HEK293 (cell line): ENCODE data around the gene KIAA0232.

Experiments
- HOXA7 ChIP-seq: sonication (generic); formaldehyde crosslinking; IDR thresholded peaks from 2 replicates; pipeline ENCODE4 v1.8.1; 2022; ENCODE audit warnings: missing genetic modification reagents, borderline replicate concordance
- KLF10 ChIP-seq: fragments of 450-650 bp; IDR thresholded peaks from 2 replicates; pipeline ENCODE4 v1.5.1; 2018; ENCODE audit warnings: missing biosample characterization, mild to moderate bottlenecking, missing genetic modification characterization
- TCF7L2 ChIP-seq: IDR thresholded peaks from 2 replicates; pipeline ENCODE4 v1.6.1; 2011; ENCODE audit warnings: low read depth, mild to moderate bottlenecking, inconsistent platforms, low read length, moderate library complexity, borderline replicate concordance
- ZBTB1 ChIP-seq: fragments of 450-650 bp; formaldehyde crosslinking; IDR thresholded peaks from 2 replicates; pipeline ENCODE4 v1.5.1; 2016; ENCODE audit warnings: missing biosample characterization, missing genetic modification characterization
- ZBTB8A ChIP-seq: fragments of 450-650 bp; formaldehyde crosslinking; IDR thresholded peaks from 2 replicates; pipeline ENCODE4 v1.5.1; 2016; ENCODE audit warnings: missing biosample characterization, missing genetic modification characterization
- ZNF184 ChIP-seq: fragments of 450-650 bp; IDR thresholded peaks from 2 replicates; pipeline ENCODE4 v1.5.1; 2018; ENCODE audit warnings: missing biosample characterization, mild to moderate bottlenecking, missing genetic modification characterization
- ZNF2 ChIP-seq: fragments of 450-650 bp; formaldehyde crosslinking; IDR thresholded peaks from 2 replicates; pipeline ENCODE4 v1.5.1; 2016; ENCODE audit warnings: missing biosample characterization, missing genetic modification characterization
- ZNF350 ChIP-seq: fragments of 450-650 bp; formaldehyde crosslinking; IDR thresholded peaks from 2 replicates; pipeline ENCODE4 v1.5.0; 2017; ENCODE audit warnings: missing biosample characterization, mild to moderate bottlenecking, missing genetic modification characterization
- TF ChIP-seq, protein P1 (sequence below): fragments of 450-650 bp; formaldehyde crosslinking; IDR thresholded peaks from 2 replicates; pipeline ENCODE4 v1.5.1; 2016; ENCODE audit warnings: missing biosample characterization, missing genetic modification characterization
- TF ChIP-seq, protein P2 (sequence below): fragments of 450-650 bp; formaldehyde crosslinking; IDR thresholded peaks from 2 replicates; pipeline ENCODE4 v1.5.1; 2017; ENCODE audit warnings: missing biosample characterization, missing genetic modification characterization
- TF ChIP-seq, protein P3 (sequence below): fragments of 450-650 bp; formaldehyde crosslinking; IDR thresholded peaks from 2 replicates; pipeline ENCODE4 v1.5.1; 2016; ENCODE audit warnings: missing biosample characterization, missing genetic modification characterization
- TF ChIP-seq, protein P4 (sequence below): fragments of 450-650 bp; formaldehyde crosslinking; IDR thresholded peaks from 2 replicates; pipeline ENCODE4 v1.5.1; 2016; ENCODE audit warnings: missing biosample characterization, missing genetic modification characterization, low read depth
- TF ChIP-seq, protein P5 (sequence below): fragments of 450-650 bp; formaldehyde crosslinking; optimal IDR thresholded peaks from 2 replicates; pipeline ENCODE3; 2016; ENCODE audit warnings: missing biosample characterization, mild to moderate bottlenecking, missing genetic modification characterization
- TF ChIP-seq, protein P6 (sequence below): fragments of 450-650 bp; formaldehyde crosslinking; IDR thresholded peaks from 2 replicates; pipeline ENCODE4 v1.5.1; 2016; ENCODE audit warnings: missing biosample characterization, missing genetic modification characterization

DNA sequence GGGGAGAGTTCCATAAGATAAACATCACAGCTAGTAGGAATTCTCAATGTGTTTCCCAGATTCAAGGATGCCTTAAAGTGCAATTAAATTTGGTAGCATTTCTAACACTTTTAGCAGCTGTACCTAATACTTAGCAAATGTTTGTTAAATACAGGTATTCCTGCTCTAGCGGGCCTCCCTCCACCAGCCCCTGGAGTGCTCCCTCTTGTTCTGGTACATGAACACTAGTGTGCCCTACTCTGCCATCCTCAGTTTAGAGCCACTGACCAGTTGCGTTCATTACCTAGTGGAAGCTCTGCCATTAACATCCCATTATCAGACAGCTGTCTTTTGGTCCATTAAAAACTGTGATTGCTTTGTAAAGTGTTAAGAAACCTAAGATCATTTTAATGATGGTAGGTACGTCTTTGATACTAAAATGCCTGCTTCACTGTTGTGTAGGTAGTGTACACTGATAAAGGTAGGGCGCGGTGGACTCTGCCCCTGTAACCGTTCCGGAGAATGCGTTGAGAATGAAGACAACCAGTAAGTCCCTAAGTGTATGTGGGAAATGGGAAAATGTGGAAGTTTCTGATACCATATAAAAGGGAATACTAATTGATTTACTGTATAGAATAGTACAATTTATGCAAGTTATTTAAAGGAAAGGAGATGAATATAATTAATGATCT is 21.7 kb downstream of the KIAA0232 start:
- TF ChIP-seq KLF10 (tag by site-specific recombination): no peak
- TF ChIP-seq ZBTB8A: no peak
- TF ChIP-seq, protein P1, sequence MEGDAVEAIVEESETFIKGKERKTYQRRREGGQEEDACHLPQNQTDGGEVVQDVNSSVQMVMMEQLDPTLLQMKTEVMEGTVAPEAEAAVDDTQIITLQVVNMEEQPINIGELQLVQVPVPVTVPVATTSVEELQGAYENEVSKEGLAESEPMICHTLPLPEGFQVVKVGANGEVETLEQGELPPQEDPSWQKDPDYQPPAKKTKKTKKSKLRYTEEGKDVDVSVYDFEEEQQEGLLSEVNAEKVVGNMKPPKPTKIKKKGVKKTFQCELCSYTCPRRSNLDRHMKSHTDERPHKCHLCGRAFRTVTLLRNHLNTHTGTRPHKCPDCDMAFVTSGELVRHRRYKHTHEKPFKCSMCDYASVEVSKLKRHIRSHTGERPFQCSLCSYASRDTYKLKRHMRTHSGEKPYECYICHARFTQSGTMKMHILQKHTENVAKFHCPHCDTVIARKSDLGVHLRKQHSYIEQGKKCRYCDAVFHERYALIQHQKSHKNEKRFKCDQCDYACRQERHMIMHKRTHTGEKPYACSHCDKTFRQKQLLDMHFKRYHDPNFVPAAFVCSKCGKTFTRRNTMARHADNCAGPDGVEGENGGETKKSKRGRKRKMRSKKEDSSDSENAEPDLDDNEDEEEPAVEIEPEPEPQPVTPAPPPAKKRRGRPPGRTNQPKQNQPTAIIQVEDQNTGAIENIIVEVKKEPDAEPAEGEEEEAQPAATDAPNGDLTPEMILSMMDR (tag by site-specific recombination): no peak
- TF ChIP-seq HOXA7 (CRISPR knock-in tag): no peak
- TF ChIP-seq, protein P2, sequence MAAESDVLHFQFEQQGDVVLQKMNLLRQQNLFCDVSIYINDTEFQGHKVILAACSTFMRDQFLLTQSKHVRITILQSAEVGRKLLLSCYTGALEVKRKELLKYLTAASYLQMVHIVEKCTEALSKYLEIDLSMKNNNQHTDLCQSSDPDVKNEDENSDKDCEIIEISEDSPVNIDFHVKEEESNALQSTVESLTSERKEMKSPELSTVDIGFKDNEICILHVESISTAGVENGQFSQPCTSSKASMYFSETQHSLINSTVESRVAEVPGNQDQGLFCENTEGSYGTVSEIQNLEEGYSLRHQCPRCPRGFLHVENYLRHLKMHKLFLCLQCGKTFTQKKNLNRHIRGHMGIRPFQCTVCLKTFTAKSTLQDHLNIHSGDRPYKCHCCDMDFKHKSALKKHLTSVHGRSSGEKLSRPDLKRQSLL (tag by site-specific recombination): no peak
- TF ChIP-seq, protein P3, sequence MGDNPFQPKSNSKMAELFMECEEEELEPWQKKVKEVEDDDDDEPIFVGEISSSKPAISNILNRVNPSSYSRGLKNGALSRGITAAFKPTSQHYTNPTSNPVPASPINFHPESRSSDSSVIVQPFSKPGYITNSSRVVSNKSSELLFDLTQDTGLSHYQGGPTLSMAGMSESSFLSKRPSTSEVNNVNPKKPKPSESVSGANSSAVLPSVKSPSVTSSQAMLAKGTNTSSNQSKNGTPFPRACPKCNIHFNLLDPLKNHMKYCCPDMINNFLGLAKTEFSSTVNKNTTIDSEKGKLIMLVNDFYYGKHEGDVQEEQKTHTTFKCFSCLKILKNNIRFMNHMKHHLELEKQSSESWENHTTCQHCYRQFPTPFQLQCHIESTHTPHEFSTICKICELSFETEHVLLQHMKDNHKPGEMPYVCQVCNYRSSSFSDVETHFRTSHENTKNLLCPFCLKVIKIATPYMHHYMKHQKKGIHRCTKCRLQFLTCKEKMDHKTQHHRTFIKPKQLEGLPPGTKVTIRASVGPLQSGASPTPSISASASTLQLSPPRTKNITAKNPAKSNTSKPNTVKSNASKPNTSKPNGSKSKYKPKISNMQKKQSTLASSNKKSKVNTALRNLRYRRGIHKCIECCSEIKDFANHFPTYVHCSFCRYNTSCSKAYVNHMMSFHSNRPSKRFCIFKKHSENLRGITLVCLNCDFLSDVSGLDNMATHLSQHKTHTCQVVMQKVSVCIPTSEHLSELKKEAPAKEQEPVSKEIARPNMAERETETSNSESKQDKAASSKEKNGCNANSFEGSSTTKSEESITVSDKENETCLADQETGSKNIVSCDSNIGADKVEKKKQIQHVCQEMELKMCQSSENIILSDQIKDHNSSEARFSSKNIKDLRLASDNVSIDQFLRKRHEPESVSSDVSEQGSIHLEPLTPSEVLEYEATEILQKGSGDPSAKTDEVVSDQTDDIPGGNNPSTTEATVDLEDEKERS (tag by site-specific recombination): no peak
- TF ChIP-seq, protein P4, sequence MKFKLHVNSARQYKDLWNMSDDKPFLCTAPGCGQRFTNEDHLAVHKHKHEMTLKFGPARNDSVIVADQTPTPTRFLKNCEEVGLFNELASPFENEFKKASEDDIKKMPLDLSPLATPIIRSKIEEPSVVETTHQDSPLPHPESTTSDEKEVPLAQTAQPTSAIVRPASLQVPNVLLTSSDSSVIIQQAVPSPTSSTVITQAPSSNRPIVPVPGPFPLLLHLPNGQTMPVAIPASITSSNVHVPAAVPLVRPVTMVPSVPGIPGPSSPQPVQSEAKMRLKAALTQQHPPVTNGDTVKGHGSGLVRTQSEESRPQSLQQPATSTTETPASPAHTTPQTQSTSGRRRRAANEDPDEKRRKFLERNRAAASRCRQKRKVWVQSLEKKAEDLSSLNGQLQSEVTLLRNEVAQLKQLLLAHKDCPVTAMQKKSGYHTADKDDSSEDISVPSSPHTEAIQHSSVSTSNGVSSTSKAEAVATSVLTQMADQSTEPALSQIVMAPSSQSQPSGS (tag by site-specific recombination): no peak
- TF ChIP-seq TCF7L2: no peak
- no peak for TF ChIP-seq ZNF184
- no peak for TF ChIP-seq ZBTB1 (tag by site-specific recombination)
- no peak for TF ChIP-seq ZNF2
- TF ChIP-seq, protein P5, sequence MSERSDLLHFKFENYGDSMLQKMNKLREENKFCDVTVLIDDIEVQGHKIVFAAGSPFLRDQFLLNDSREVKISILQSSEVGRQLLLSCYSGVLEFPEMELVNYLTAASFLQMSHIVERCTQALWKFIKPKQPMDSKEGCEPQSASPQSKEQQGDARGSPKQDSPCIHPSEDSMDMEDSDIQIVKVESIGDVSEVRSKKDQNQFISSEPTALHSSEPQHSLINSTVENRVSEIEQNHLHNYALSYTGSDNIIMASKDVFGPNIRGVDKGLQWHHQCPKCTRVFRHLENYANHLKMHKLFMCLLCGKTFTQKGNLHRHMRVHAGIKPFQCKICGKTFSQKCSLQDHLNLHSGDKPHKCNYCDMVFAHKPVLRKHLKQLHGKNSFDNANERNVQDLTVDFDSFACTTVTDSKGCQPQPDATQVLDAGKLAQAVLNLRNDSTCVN (tag by site-specific recombination): no peak
- TF ChIP-seq, protein P6, sequence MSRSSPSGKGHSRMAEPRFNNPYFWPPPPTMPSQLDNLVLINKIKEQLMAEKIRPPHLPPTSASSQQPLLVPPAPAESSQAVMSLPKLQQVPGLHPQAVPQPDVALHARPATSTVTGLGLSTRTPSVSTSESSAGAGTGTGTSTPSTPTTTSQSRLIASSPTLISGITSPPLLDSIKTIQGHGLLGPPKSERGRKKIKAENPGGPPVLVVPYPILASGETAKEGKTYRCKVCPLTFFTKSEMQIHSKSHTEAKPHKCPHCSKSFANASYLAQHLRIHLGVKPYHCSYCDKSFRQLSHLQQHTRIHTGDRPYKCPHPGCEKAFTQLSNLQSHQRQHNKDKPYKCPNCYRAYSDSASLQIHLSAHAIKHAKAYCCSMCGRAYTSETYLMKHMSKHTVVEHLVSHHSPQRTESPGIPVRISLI (tag by site-specific recombination): no peak
- TF ChIP-seq ZNF350 (tag by site-specific recombination): no peak
